ENCODE results near the gene TIGD4.

The TIGD4 gene

DNA sequence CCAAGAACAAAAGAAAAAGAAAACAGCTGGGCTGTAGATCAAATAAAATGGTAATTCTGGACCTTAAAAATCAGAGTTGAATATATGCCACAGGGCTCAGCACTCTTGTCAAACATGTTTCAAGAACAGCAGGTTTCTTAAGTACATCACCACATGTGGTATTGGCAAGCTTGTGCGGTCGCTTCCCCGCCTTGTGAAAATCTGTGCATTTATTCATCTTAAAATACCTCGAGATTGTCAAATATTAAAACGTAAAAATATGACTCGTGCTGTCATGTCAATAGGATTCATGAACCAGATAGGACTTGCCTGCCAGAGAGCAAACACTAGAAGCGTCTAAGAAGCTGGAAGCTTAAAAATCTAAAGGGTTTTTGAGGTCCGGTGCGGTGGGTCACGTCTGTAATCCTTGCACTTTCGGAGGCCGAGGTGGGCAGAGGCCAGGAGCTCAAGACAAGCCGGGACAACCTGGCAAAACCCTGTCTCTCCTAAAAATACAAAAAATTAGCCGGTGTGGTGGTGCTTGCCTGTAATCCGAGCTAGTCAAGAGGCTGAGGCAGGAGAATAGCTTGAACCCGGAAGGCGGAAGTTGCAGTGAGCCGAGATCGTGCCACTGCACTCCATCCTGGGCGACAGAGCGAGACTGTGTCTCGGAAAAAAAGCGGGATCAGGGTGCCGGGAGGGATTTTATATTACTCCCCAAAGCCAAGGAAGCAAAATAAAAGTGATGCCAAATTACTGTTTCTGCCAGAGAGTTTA is 59.6 kb downstream of the TIGD4 start:
- no peak for DNase-seq
